C4-2B (cell line): ENCODE data around the gene TRIP10.

Experiments
- H3K27ac ChIP-seq: fragments of 450-650 bp; 2 replicates; pipeline ENCODE4 v1.5.1; 2017
- CTCF ChIP-seq: fragments of 450-650 bp; conservative IDR thresholded peaks from 2 replicates; pipeline ENCODE4 v1.5.1; 2017; ENCODE audit warnings: mild to moderate bottlenecking
- ZFX ChIP-seq: fragments of 450-650 bp; IDR thresholded peaks from 2 replicates; pipeline ENCODE4 v1.6.1; 2017

TRIP10 gene

GRCh38 chr19:6717441-6717971 lies 22.0 kb upstream of the TRIP10 start:
- TF ChIP-seq CTCF (no peak), ZFX (no peak)
- H3K27ac ChIP-seq = no peak overlapping the region

- TF ChIP-seq CTCF (no peak), ZFX (no peak)
- H3K27ac ChIP-seq = no peak overlapping the region
Measured at GRCh38 chr19:6718111-6718740, 21.3 kb upstream of the TRIP10 start.

- H3K27ac ChIP-seq = no peak overlapping the region
- TF ChIP-seq ZFX (no peak), CTCF (no peak)
Measured at GRCh38 chr19:6718741-6719539, 20.5 kb upstream of the TRIP10 start.

- TF ChIP-seq CTCF = no peak
- no peak for TF ChIP-seq ZFX
- no peak overlapping the region for H3K27ac ChIP-seq
Measured at GRCh38 chr19:6719540-6719861, 20.0 kb upstream of the TRIP10 start.

- H3K27ac ChIP-seq = no peak overlapping the region
- TF ChIP-seq CTCF = no peak
- no peak for TF ChIP-seq ZFX
Measured at GRCh38 chr19:6719992-6720368, 19.5 kb upstream of the TRIP10 start.

GRCh38 chr19:6720369-6721137 lies 18.9 kb upstream of the TRIP10 start, which contains the start of gene C3:
C3 (minus strand) TSS chr19:6720650; CDS start chr19:6720589, 61 bp downstream.
- no peak for TF ChIP-seq CTCF
- no peak for TF ChIP-seq ZFX
- no peak within 1 kb of the TSS for H3K27ac ChIP-seq

GRCh38 chr19:6721138-6721474 lies 18.4 kb upstream of the TRIP10 start:
- TF ChIP-seq CTCF (no peak), ZFX (no peak)
- H3K27ac ChIP-seq = no peak overlapping the region
